Keratinocyte (primary cell): ENCODE measurements around the gene PYCR2.

Source experiments
- EZH2 ChIP-seq: IDR thresholded peaks from one replicate; pipeline ENCODE4 v1.6.1; 2012; ENCODE audit warnings: inconsistent platforms, mild to moderate bottlenecking, low read length, moderate library complexity
- TF ChIP-seq, protein P1 (sequence below), 3 experiments: IDR thresholded peaks in 1 of 3; conservative IDR thresholded peaks in 1 of 3; optimal IDR thresholded peaks in 1 of 3; 2 replicates in 2 of 3; 3 replicates in 1 of 3; pipeline versions ENCODE3 to v1.5.1; 2011; ENCODE audit warnings: low read length in 3 of 3, mild to moderate bottlenecking in 3 of 3, moderate library complexity in 2 of 3, control low read depth in 1 of 3, inconsistent platforms in 1 of 3; ENCODE audit not compliant: insufficient read depth in 2 of 3; ENCODE audit errors: extremely low read depth in 1 of 3

DNA sequence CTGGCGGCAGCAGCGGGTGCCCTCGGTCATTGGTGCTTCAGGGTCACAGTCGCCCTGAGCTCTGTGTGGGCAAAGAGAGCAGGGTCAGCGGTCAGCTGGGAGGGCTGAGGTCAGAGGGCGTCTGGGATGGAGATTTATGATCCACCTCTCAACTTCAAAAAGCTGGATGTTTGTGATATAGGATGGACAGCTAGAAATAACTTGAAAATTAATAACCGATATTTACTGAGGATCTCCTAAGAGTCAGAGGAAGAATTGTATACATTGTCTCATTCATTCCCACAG, 37.1 kb downstream of the PYCR2 start:
- TF ChIP-seq EZH2 = no peak
- TF ChIP-seq, protein P1, sequence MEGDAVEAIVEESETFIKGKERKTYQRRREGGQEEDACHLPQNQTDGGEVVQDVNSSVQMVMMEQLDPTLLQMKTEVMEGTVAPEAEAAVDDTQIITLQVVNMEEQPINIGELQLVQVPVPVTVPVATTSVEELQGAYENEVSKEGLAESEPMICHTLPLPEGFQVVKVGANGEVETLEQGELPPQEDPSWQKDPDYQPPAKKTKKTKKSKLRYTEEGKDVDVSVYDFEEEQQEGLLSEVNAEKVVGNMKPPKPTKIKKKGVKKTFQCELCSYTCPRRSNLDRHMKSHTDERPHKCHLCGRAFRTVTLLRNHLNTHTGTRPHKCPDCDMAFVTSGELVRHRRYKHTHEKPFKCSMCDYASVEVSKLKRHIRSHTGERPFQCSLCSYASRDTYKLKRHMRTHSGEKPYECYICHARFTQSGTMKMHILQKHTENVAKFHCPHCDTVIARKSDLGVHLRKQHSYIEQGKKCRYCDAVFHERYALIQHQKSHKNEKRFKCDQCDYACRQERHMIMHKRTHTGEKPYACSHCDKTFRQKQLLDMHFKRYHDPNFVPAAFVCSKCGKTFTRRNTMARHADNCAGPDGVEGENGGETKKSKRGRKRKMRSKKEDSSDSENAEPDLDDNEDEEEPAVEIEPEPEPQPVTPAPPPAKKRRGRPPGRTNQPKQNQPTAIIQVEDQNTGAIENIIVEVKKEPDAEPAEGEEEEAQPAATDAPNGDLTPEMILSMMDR (optimal IDR thresholded peaks at IDR 0.05 in 1 of 3, IDR thresholded peaks at IDR 0.05 in 1 of 3, conservative IDR thresholded peaks at IDR 0.05 in 1 of 3; ENCODE audit: extremely low read depth in 1 of 3, insufficient read depth in 2 of 3, low read length in 3 of 3) = no peak
